ENCODE data around the gene PSAP.

Gene PSAP

GRCh38 chr10:71796749-71797405 lies 54.2 kb downstream of the PSAP start:
- in situ Hi-C loops (cut with HindIII; ENCODE audit: low sequenced_read_pairs) = no loop called here
- no peak for DNase-seq (ENCODE audit: low read depth, low spot score)
- no peak for TF ChIP-seq CTCF (IDR thresholded peaks at IDR 0.05; ENCODE audit: low read depth, low read length)
- no peak overlapping the region for H3K4me3 ChIP-seq (ENCODE audit: low read depth, low read length)

GRCh38 chr10:71795248-71795647 lies 55.8 kb downstream of the PSAP start:
- TF ChIP-seq CTCF (IDR thresholded peaks at IDR 0.05; ENCODE audit: low read depth, low read length) = no peak
- no peak overlapping the region for H3K4me3 ChIP-seq (ENCODE audit: low read depth, low read length)
- DNase-seq (ENCODE audit: low read depth, low spot score) = peak; percentile 19
- in situ Hi-C loops (cut with HindIII; ENCODE audit: low sequenced_read_pairs) = no loop called here

- H3K4me3 ChIP-seq (ENCODE audit: low read depth, low read length) = no peak overlapping the region
- no peak for DNase-seq (ENCODE audit: low read depth, low spot score)
- in situ Hi-C loops (cut with HindIII; ENCODE audit: low sequenced_read_pairs) = no loop called here
- no peak for TF ChIP-seq CTCF (IDR thresholded peaks at IDR 0.05; ENCODE audit: low read depth, low read length)
These were observed 60.2 kb downstream of the PSAP start for GRCh38 chr10:71790749-71791440.

- in situ Hi-C loops (cut with HindIII; ENCODE audit: low sequenced_read_pairs) = no loop called here
- H3K4me3 ChIP-seq (ENCODE audit: low read depth, low read length) = no peak overlapping the region
- no peak for TF ChIP-seq CTCF (IDR thresholded peaks at IDR 0.05; ENCODE audit: low read depth, low read length)
- no peak for DNase-seq (ENCODE audit: low read depth, low spot score)
These were observed 61.2 kb downstream of the PSAP start for GRCh38 chr10:71789871-71790270.

- TF ChIP-seq CTCF (IDR thresholded peaks at IDR 0.05; ENCODE audit: low read depth, low read length) = no peak
- in situ Hi-C loops (cut with HindIII; ENCODE audit: low sequenced_read_pairs) = no loop called here
- no peak overlapping the region for H3K4me3 ChIP-seq (ENCODE audit: low read depth, low read length)
- DNase-seq (ENCODE audit: low read depth, low spot score) = no peak
These were observed 62.1 kb downstream of the PSAP start for GRCh38 chr10:71788954-71789353.

- no peak for DNase-seq (ENCODE audit: low read depth, low spot score)
- in situ Hi-C loops (cut with HindIII; ENCODE audit: low sequenced_read_pairs) = no loop called here
- no peak overlapping the region for H3K4me3 ChIP-seq (ENCODE audit: low read depth, low read length)
- TF ChIP-seq CTCF (IDR thresholded peaks at IDR 0.05; ENCODE audit: low read depth, low read length) = no peak
These were observed 66.3 kb downstream of the PSAP start for GRCh38 chr10:71784679-71785272.
